ENCODE measurements around the gene LRRC3C. TPM values are rescaled to one million over a fixed set of nuclear protein-coding genes. Genes with fewer than 3 reads are reported as not detected.

The LRRC3C gene
- total and polyA plus RNA-seq, 2 donors (not counting 1 experiment from before 2014, with no cell fraction given) = 0.12 TPM; not detected in 1

DNA sequence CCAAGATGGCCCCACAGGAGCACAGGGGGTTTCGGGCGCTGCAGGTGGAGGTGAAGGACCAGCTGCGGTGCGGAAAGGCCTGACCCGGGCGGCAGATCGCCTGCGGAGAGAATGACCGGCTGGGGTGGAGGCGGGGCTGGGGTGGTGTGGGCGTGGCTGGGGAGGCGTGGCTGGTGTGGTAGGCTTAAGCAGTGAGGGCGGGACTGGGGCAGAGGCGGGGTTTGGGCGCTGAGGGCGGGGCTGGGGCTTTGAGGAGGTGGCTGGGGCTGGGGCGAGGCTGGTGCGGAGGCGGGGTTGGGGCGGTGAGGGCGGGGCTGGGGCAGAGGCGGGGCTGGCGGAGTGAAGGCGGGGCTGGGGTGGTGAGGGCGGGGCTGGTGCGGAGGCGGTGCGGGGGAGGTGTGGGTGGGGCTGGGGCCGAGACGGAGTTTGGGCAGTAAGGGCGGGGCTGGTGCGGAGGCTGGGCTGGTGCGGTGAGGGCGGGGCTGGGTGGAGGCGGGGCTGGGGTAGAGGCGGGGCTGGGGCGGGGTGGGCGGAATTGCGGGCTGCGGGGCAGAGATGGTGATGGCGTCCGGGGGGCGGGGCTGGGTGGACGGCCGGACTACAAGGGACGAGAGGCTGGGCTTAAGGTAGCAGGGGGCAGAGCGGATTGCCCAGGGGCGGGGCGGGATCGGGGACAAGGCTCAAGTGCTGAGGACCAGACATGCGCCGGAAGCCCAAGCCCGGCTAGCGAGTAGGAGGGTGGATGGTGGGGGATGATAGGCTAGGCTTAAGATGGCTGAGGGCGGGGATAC is 25.3 kb downstream of the LRRC3C start:
- H3K4me1 Mint-ChIP-seq = peaks cover 31% of the 10 kb centered on the region
- Histone ChIP-seq H4K20me1 (ENCODE audit: control insufficient read depth, insufficient read depth, low read length, poor library complexity, severe bottlenecking) (no peaks in the 10 kb centered on the region), H3K4me3 (ENCODE audit: control extremely low read depth in 1 of 5, extremely low read depth in 1 of 5, insufficient read depth in 1 of 5, low read depth in 2 of 5, low read length in 4 of 5) (peak overlapping the region in 4 of 5 experiments; percentile 50 to 66 (median 61)), H3K9ac (ENCODE audit: low read length) (peak overlapping the region; percentile 75), H2AFZ (ENCODE audit: insufficient read depth, low read depth, low read length, poor library complexity, severe bottlenecking) (peak overlapping the region; percentile 81), H3K27ac (ENCODE audit: low read length in 2 of 2) (peak overlapping the region; percentile 62), H3K27me3 (replicated peaks in 1 of 4; ENCODE audit: control extremely low read depth in 1 of 4, control insufficient read depth in 3 of 4, insufficient read depth in 4 of 4, low read length in 3 of 4) (no peaks in the 10 kb centered on the region), H3K36me3 (replicated peaks in 1 of 2; ENCODE audit: control extremely low read depth in 1 of 2, control insufficient read depth in 1 of 2, extremely low read depth in 1 of 2, insufficient read depth in 2 of 2, low read length in 1 of 2) (no peaks in the 10 kb centered on the region), H3K9me3 (ENCODE audit: control extremely low read depth in 1 of 3, control insufficient read depth in 2 of 3, insufficient read depth in 1 of 3, low read length in 2 of 3) (no peaks in the 10 kb centered on the region), H3K4me2 (replicated peaks; ENCODE audit: low read depth, low read length, poor library complexity, severe bottlenecking) (peak overlapping the region; percentile 99), H3K79me2 (ENCODE audit: control insufficient read depth, insufficient read depth, low read length) (no peaks in the 10 kb centered on the region), H3K4me1 (ENCODE audit: control insufficient read depth in 2 of 2, insufficient read depth in 2 of 2, low read length in 2 of 2) (peaks cover 24 to 38% of the 10 kb centered on the region in 2 donors)
- peak overlapping the region; percentile 87 for H3K4me3 Mint-ChIP-seq
- peak; percentile 96 for DNase-seq
- no peaks in the 10 kb centered on the region for H3K27me3 Mint-ChIP-seq
- ChIA-PET POLR2A (interaction anchor here (0.6 to 1.6 kb wide), 4 partner anchors 28 to 1826 kb away, joined by 3 to 5 read pairs (median 4); partner anchors contain the start of gene PSMD3), CTCF (interaction anchor here (1.2 to 3.1 kb wide), 4 partner anchors 27 to 331 kb away, joined by 3 to 15 read pairs (median 9); partner anchors contain the start of gene PSMD3)
- peak; percentile 84 for ATAC-seq (ENCODE audit: low read depth)
- no peaks in the 10 kb centered on the region for H3K9me3 Mint-ChIP-seq (ENCODE audit: insufficient read depth)
- TF ChIP-seq EZH2 (IDR thresholded peaks at IDR 0.05; ENCODE audit: borderline replicate concordance, insufficient read depth, low read depth, low read length, poor library complexity, severe bottlenecking) = no peak
- TF ChIP-seq, protein P1, sequence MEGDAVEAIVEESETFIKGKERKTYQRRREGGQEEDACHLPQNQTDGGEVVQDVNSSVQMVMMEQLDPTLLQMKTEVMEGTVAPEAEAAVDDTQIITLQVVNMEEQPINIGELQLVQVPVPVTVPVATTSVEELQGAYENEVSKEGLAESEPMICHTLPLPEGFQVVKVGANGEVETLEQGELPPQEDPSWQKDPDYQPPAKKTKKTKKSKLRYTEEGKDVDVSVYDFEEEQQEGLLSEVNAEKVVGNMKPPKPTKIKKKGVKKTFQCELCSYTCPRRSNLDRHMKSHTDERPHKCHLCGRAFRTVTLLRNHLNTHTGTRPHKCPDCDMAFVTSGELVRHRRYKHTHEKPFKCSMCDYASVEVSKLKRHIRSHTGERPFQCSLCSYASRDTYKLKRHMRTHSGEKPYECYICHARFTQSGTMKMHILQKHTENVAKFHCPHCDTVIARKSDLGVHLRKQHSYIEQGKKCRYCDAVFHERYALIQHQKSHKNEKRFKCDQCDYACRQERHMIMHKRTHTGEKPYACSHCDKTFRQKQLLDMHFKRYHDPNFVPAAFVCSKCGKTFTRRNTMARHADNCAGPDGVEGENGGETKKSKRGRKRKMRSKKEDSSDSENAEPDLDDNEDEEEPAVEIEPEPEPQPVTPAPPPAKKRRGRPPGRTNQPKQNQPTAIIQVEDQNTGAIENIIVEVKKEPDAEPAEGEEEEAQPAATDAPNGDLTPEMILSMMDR (IDR thresholded peaks at IDR 0.05) = no peak
- intact Hi-C loops (cut with micrococcal nuclease) = loop anchor here (1.0 to 10.0 kb wide), 7 partner anchors 26 to 264 kb away; partner anchors contain the start of genes LRRC3C, MED24, MIEN1 and NR1D1
- WGBS (ENCODE audit: insufficient coverage) = under 1% methylated on average over 28 of the region's 55 CpGs
- H3K27ac Mint-ChIP-seq = peak overlapping the region; percentile 81

All from B cell (primary cell).